Vagina (tissue), 2 donors: ENCODE results near the gene ARID5A. TPM values are rescaled to one million over a fixed set of nuclear protein-coding genes. Genes with fewer than 3 reads are reported as not detected.

Experiments
- DNase-seq, 2 donors: peaks; one replicate each; pipeline ENCODE4 v3.0.0-alpha.2; 2017; ENCODE audit errors: extremely low spot score in 2 of 2
- H3K27ac ChIP-seq: fragments of 200-600 bp; sonication (generic); one replicate; pipeline ENCODE4 v1.5.1; 2019
- H3K27me3 ChIP-seq: fragments of 200-600 bp; sonication (generic); one replicate; pipeline ENCODE4 v1.5.1; 2019
- H3K36me3 ChIP-seq, 2 donors: fragments of 200-600 bp; sonication (generic); one replicate each; pipeline ENCODE4 v1.5.1; 2017 to 2019
- H3K4me1 ChIP-seq: fragments of 200-600 bp; sonication (generic); one replicate; pipeline ENCODE4 v1.5.1; 2019
- H3K4me3 ChIP-seq, 2 donors: fragments of 200-600 bp; sonication (generic); 1 replicate in 1 of 2; 2 replicates in 1 of 2; pipeline ENCODE4 v1.5.1; 2016 to 2019
- H3K9me3 ChIP-seq: fragments of 200-600 bp; sonication (generic); one replicate; pipeline ENCODE4 v1.5.1; 2019
- POLR2A ChIP-seq, 2 donors: fragments of 450-650 bp; IDR thresholded peaks; one replicate each; pipeline ENCODE4 v1.6.1; 2017; ENCODE audit warnings: antibody characterized with exemption in 2 of 2, mild to moderate bottlenecking in 2 of 2, moderate library complexity in 2 of 2
- POLR2AphosphoS5 ChIP-seq, 2 donors: sonication (generic); formaldehyde crosslinking; IDR thresholded peaks; one replicate each; pipeline ENCODE4 v1.9.0; 2017; ENCODE audit warnings: antibody characterized with exemption in 2 of 2, mild to moderate bottlenecking in 2 of 2, low read depth in 1 of 2; ENCODE audit not compliant: insufficient read depth in 1 of 2
- intact Hi-C: fragments of 100-400 bp; cut with DNase I; formaldehyde crosslinking; loops from one replicate; pipeline ENCODE4 v1.15.1; 2023
- total RNA-seq: library from RNA; depleted of rRNA; stranded (reverse); fragments of >200 nt; gene quantifications from one replicate; pipeline ENCODE4 v1.2.3, GENCODE V29; 2016
- TF ChIP-seq, protein P1 (sequence below), 3 experiments: fragments of 450-650 bp in 2 of 3; fragments of 200-600 bp in 1 of 3; sonication (generic) in 1 of 3; IDR thresholded peaks; one replicate each; pipeline ENCODE4 v1.5.1; 2017 to 2019; ENCODE audit warnings: antibody characterized with exemption in 3 of 3, mild to moderate bottlenecking in 2 of 3, moderate library complexity in 2 of 3

ARID5A gene
- total RNA-seq, 1 donor from 2014 or later: 34.1 TPM

- no peak overlapping the region for H3K27ac ChIP-seq
- no peaks in the 10 kb centered on the region for H3K9me3 ChIP-seq
- H3K27me3 ChIP-seq: no peaks in the 10 kb centered on the region
- TF ChIP-seq POLR2AphosphoS5 (IDR thresholded peaks at IDR 0.05; ENCODE audit: insufficient read depth in 1 of 2, low read depth in 1 of 2): no peak
- TF ChIP-seq POLR2A (IDR thresholded peaks at IDR 0.05): no peak
- TF ChIP-seq, protein P1, sequence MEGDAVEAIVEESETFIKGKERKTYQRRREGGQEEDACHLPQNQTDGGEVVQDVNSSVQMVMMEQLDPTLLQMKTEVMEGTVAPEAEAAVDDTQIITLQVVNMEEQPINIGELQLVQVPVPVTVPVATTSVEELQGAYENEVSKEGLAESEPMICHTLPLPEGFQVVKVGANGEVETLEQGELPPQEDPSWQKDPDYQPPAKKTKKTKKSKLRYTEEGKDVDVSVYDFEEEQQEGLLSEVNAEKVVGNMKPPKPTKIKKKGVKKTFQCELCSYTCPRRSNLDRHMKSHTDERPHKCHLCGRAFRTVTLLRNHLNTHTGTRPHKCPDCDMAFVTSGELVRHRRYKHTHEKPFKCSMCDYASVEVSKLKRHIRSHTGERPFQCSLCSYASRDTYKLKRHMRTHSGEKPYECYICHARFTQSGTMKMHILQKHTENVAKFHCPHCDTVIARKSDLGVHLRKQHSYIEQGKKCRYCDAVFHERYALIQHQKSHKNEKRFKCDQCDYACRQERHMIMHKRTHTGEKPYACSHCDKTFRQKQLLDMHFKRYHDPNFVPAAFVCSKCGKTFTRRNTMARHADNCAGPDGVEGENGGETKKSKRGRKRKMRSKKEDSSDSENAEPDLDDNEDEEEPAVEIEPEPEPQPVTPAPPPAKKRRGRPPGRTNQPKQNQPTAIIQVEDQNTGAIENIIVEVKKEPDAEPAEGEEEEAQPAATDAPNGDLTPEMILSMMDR (IDR thresholded peaks at IDR 0.05): no peak
- intact Hi-C loops: no loop called here
- DNase-seq: no peak
- H3K4me1 ChIP-seq: no peaks in the 10 kb centered on the region
- H3K4me3 ChIP-seq: no peak overlapping the region
- H3K36me3 ChIP-seq: peaks cover 0 to 61% of the 10 kb centered on the region in 2 donors
Measured at GRCh38 chr2:96594282-96594681, 57.7 kb downstream of the ARID5A start.

DNA sequence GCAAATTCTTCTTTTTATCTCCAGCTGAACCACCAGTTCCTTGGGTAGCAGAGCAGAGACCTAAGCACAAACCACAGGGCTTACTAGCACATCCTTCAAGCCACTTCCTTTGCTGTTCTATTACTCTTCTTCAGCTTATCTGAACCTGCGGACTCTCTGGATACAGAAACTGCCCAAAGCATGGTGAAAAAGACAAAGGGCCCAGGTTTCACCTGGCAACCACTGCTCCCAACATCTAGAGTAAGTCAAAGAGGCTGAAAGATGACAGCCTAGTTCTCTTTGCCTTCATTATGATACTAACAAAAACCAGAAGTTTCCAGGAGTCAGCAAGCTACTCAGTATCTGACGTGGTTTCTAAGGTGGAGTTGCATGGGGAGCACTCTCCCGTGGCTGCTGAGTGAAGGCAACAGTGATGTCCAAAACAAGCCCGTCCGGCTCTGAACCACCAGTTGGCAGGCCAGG lies 58.2 kb downstream of the ARID5A start:
- no peak overlapping the region for H3K27ac ChIP-seq
- H3K36me3 ChIP-seq: peaks cover 0 to 61% of the 10 kb centered on the region in 2 donors
- intact Hi-C loops: no loop called here
- DNase-seq: no peak
- H3K27me3 ChIP-seq: no peaks in the 10 kb centered on the region
- H3K9me3 ChIP-seq: no peaks in the 10 kb centered on the region
- TF ChIP-seq POLR2A (IDR thresholded peaks at IDR 0.05): no peak
- TF ChIP-seq, protein P1 (IDR thresholded peaks at IDR 0.05): no peak
- H3K4me3 ChIP-seq: no peak overlapping the region
- H3K4me1 ChIP-seq: no peaks in the 10 kb centered on the region

DNA sequence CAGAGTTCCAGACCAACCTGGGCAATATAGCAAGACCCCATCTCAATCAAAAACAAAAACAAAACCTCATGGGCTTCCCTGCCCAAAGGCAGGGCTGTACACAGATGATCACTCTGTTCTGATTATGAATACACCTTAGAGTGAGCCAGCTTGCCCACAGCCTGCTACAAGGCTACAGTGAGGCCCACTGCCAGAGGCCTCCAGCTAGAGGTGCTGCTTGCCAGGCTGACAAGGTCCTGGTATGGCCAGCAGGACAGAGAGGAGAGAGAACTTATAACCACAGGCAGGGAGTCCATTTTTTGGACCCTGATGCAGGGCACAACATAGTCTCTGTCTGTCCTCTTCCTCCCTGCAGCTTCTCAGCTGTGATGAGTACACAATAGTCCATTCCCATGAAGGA lies 60.0 kb downstream of the ARID5A start:
- no peak for TF ChIP-seq POLR2AphosphoS5 (IDR thresholded peaks at IDR 0.05; ENCODE audit: insufficient read depth in 1 of 2, low read depth in 1 of 2)
- TF ChIP-seq, protein P1 (IDR thresholded peaks at IDR 0.05): no peak
- TF ChIP-seq POLR2A (IDR thresholded peaks at IDR 0.05): no peak
- Histone ChIP-seq H3K27me3 (no peaks in the 10 kb centered on the region), H3K27ac (no peak overlapping the region), H3K9me3 (no peaks in the 10 kb centered on the region), H3K4me1 (no peaks in the 10 kb centered on the region), H3K4me3 (no peak overlapping the region), H3K36me3 (peaks cover 0 to 68% of the 10 kb centered on the region in 2 donors)
- intact Hi-C loops: no loop called here
- no peak for DNase-seq

DNA sequence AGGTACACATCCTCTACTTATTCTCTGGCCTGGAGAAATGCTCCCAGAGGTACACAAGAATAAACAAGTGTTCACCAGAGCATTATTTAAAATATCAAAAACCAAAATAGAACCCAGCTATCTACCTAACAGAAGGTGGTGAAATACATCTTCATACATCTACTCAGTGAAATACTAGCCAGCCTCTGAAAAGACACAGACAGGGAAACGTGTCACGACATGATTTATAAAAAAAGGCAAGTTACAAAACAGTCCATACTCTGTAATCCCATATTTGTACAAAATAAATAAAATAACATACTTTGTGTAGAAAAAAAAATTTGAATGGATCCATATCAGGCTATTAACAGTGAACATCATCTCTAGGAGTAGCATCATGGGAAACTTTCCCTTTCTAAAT lies 63.4 kb downstream of the ARID5A start:
- H3K4me1 ChIP-seq: no peaks in the 10 kb centered on the region
- H3K27me3 ChIP-seq: no peaks in the 10 kb centered on the region
- TF ChIP-seq, protein P1 (IDR thresholded peaks at IDR 0.05): no peak
- no peak for TF ChIP-seq POLR2A (IDR thresholded peaks at IDR 0.05)
- no peak for TF ChIP-seq POLR2AphosphoS5 (IDR thresholded peaks at IDR 0.05; ENCODE audit: insufficient read depth in 1 of 2, low read depth in 1 of 2)
- H3K9me3 ChIP-seq: no peaks in the 10 kb centered on the region
- intact Hi-C loops: no loop called here
- no peak overlapping the region for H3K27ac ChIP-seq
- H3K36me3 ChIP-seq: peaks cover 6 to 73% of the 10 kb centered on the region in 2 donors
- no peak overlapping the region for H3K4me3 ChIP-seq
- DNase-seq: no peak

DNA sequence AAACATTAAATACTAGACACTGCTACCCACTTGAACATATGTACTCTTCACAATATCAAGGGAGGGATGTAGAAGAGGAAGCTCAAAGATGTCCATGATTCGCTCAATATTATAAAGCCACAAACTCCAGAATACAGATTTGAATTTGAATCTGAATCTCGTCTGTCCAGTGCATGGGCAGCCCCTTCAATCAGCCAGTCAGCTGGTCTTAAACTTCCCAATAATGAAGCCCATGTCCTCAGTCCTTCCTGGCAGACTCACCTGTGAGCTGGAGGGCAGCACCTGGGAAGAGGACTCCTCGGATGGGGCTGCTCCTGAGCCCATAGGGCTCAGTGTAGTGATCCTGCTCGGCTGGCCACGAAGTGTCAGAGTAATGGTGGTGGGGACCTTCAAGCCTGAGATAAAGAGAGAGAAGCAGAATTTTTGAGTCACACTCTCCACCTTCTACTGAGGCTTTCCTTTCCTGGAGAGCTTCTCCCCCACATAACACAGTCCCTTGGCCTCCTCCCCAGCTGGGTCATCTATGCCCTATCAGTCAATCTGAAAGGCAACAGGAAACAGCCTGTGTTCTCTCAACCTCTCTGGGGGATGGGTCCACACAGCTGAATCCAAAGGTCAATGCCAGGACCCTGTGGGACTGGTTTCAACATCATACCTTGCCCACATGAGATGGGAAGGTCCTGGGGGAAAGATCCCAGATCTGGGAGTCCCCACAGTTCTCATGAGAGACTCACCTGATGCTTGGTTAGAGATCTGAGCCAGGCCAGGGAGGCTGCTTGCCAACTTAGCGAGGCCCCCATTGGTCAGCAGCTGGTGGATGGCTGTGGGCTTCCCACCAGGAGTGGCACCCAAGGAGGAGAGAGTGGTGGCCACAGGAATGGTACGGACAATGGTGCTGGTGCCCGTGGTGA lies 65.1 kb downstream of the ARID5A start:
- Histone ChIP-seq H3K27ac (no peak overlapping the region), H3K36me3 (peaks cover 6 to 74% of the 10 kb centered on the region in 2 donors), H3K27me3 (no peaks in the 10 kb centered on the region), H3K4me3 (no peak overlapping the region), H3K9me3 (no peaks in the 10 kb centered on the region), H3K4me1 (no peaks in the 10 kb centered on the region)
- no peak for DNase-seq
- TF ChIP-seq POLR2A (IDR thresholded peaks at IDR 0.05): no peak
- TF ChIP-seq, protein P1 (IDR thresholded peaks at IDR 0.05): no peak
- intact Hi-C loops: no loop called here
